Activated CD8-positive, alpha-beta T cell treated with anti-CD3 and anti-CD28 coated beads for 36 hours (primary cell): ENCODE data around the gene C1QTNF8. TPM values are rescaled to one million over a fixed set of nuclear protein-coding genes. Genes with fewer than 3 reads are reported as not detected.
A peak's percentile ranks its signal among the peaks of the same experiment; 100 is the strongest.

Experiments used
- ATAC-seq: fragments of 200-7000 bp; cut with Tn5 transposase; one replicate; pipeline ENCODE4 v1.10.0; 2021; ENCODE audit warnings: mild to moderate bottlenecking, moderate library complexity
- CTCF ChIA-PET: fragments of 350-600 bp; sonication (Branson Sonifier 250); formaldehyde crosslinking; loops from one replicate; lab custom pipeline; 2021; ENCODE audit warnings: antibody characterized with exemption; lab: Charles Lee
- POLR2A ChIA-PET: fragments of 350-600 bp; sonication (Branson Sonifier 250); formaldehyde crosslinking; loops from one replicate; lab custom pipeline; 2021; ENCODE audit warnings: antibody characterized with exemption; lab: Charles Lee
- DNase-seq: peaks from one replicate; pipeline ENCODE4 v3.0.0-alpha.2; 2020
- H3K27ac Mint-ChIP-seq: one replicate; pipeline ENCODE4 v1.8.0; 2021; ENCODE audit warnings: mild to moderate bottlenecking, mixed read lengths
- H3K27me3 Mint-ChIP-seq: one replicate; pipeline ENCODE4 v1.8.0; 2021; ENCODE audit warnings: mixed read lengths
- H3K36me3 Mint-ChIP-seq: one replicate; pipeline ENCODE4 v1.8.0; 2021; ENCODE audit warnings: low read depth, mixed read lengths
- H3K4me1 Mint-ChIP-seq: one replicate; pipeline ENCODE4 v1.8.0; 2021; ENCODE audit warnings: low read depth, mixed read lengths
- H3K4me3 Mint-ChIP-seq: one replicate; pipeline ENCODE4 v1.8.0; 2021; ENCODE audit warnings: mild to moderate bottlenecking, moderate library complexity, mixed read lengths
- H3K9me3 Mint-ChIP-seq: one replicate; pipeline ENCODE4 v1.8.0; 2021; ENCODE audit warnings: mixed read lengths
- intact Hi-C: fragments of 100-400 bp; cut with micrococcal nuclease; formaldehyde crosslinking; loops from one replicate; pipeline ENCODE4 v1.10.0; 2022
- total RNA-seq, 2 experiments: library from RNA; stranded (reverse); gene quantifications; one replicate each; pipeline ENCODE4 v1.2.3, GENCODE V29; 2021
- TF ChIP-seq, protein P1 (sequence below): fragments of 200-600 bp; IDR thresholded peaks from one replicate; pipeline ENCODE4 v1.8.0; 2022; ENCODE audit warnings: antibody characterized with exemption, mild to moderate bottlenecking

Gene C1QTNF8
- total RNA-seq, 2 experiments from 2014 or later: not detected

DNA sequence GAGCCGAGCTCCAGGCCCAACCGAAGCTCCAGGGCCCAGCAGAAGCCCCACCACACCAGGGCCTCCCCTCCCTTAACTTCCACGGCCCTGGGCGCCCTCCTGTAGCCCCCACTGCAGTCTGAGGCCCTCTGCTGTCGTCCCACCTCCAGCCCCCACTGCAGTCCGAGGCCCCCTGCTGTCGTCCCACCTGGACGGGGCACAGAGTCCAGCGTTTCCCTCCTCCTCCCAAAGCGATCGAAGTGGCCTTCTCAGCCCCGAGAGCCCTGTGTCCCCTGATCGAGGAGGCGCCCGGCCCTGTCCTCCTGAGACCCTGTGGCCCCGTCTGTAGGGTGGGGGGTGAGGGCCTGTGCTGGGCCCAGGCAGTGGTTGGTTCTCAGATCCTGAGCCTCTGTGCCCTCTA is 31.1 kb upstream of the C1QTNF8 start:
- Mint-ChIP-seq H3K9me3 (no peaks in the 10 kb centered on the region), H3K4me1 (no peaks in the 10 kb centered on the region), H3K27ac (no peak overlapping the region), H3K4me3 (no peak overlapping the region), H3K27me3 (no peaks in the 10 kb centered on the region), H3K36me3 (no peaks in the 10 kb centered on the region)
- ChIA-PET CTCF (no interaction called here), POLR2A (no interaction called here)
- ATAC-seq (no peak), DNase-seq (no peak)
- intact Hi-C loops: no loop called here
- TF ChIP-seq, protein P1, sequence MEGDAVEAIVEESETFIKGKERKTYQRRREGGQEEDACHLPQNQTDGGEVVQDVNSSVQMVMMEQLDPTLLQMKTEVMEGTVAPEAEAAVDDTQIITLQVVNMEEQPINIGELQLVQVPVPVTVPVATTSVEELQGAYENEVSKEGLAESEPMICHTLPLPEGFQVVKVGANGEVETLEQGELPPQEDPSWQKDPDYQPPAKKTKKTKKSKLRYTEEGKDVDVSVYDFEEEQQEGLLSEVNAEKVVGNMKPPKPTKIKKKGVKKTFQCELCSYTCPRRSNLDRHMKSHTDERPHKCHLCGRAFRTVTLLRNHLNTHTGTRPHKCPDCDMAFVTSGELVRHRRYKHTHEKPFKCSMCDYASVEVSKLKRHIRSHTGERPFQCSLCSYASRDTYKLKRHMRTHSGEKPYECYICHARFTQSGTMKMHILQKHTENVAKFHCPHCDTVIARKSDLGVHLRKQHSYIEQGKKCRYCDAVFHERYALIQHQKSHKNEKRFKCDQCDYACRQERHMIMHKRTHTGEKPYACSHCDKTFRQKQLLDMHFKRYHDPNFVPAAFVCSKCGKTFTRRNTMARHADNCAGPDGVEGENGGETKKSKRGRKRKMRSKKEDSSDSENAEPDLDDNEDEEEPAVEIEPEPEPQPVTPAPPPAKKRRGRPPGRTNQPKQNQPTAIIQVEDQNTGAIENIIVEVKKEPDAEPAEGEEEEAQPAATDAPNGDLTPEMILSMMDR: no peak

DNA sequence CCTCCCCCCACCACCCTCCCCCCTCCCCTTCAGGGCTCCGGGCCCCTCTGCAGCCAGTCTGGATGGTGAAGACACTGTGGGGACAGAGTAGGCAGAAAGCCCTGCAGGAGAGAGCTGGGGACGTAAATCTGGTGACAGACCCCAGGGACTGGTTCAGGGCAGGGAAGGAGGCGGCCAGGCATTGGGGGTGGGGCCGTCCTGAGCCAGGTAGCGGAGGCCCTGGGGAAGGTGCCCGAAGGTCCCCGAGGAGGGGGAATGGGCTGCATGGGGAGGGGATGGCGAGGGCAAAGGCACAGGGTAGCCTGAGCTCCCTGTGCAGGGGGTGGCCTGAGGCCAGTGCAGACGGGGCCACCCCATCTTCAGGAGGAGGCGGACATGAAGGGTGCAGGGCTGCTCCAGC is 30.5 kb upstream of the C1QTNF8 start:
- Mint-ChIP-seq H3K36me3 (no peaks in the 10 kb centered on the region), H3K4me3 (no peak overlapping the region), H3K4me1 (no peaks in the 10 kb centered on the region), H3K27me3 (no peaks in the 10 kb centered on the region), H3K27ac (no peak overlapping the region), H3K9me3 (no peaks in the 10 kb centered on the region)
- TF ChIP-seq, protein P1: no peak
- ATAC-seq: no peak
- DNase-seq: no peak
- ChIA-PET POLR2A (no interaction called here), CTCF (no interaction called here)
- intact Hi-C loops: no loop called here

DNA sequence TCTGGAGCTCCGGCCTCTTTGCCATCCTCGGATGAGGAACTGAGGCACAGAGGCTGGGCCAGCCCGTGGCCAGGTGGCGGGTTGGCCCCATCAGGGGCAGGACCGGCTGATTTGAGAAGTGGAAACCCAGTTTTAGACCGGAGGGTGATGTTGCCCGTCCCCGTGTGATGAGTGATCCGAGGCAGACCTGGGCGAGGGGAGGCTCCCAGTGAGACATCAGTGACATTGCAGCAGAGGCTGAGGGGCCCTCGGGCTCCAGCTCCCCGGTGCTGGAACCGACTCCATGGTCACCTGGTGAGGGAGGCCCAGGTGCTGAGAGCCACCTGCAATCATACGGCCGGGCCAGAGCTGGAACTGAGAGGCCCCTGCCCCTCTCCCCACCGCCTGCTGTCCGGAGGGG is 30.0 kb upstream of the C1QTNF8 start:
- Mint-ChIP-seq H3K27ac (no peak overlapping the region), H3K27me3 (no peaks in the 10 kb centered on the region), H3K9me3 (no peaks in the 10 kb centered on the region), H3K4me1 (no peaks in the 10 kb centered on the region), H3K4me3 (no peak overlapping the region), H3K36me3 (no peaks in the 10 kb centered on the region)
- TF ChIP-seq, protein P1: no peak
- POLR2A ChIA-PET: no interaction called here
- CTCF ChIA-PET: no interaction called here
- no peak for ATAC-seq
- intact Hi-C loops: no loop called here
- DNase-seq: no peak

DNA sequence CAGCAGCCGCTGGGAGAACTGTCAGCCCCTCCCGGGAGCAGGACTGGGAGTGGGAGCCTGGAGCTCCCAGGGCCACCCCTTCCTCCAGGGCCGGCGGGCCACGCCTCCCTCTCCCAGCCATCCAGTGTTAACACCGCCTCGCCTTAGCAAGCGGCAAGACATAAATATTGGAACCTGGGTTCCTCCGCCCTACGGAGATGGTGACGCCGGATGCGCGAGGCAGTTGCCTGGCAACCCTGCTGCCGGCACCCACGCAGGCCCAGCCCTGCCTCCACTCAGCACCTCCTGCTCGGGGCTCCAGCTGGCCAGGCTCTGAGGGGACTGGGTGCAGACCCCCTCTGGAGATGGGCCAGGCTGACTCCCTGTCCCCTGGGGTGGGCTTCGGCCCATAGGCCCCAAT is 29.4 kb upstream of the C1QTNF8 start:
- peak; percentile 56 for DNase-seq
- ChIA-PET POLR2A (no interaction called here), CTCF (interaction anchor here (0.9 kb wide), 1 partner anchor 68 kb away, joined by 3 read pairs; no protein-coding TSS in a partner anchor)
- H3K36me3 Mint-ChIP-seq: no peaks in the 10 kb centered on the region
- H3K27me3 Mint-ChIP-seq: no peaks in the 10 kb centered on the region
- no peak overlapping the region for H3K4me3 Mint-ChIP-seq
- intact Hi-C loops: no loop called here
- TF ChIP-seq, protein P1: no peak
- peak; percentile 70 for ATAC-seq
- no peak overlapping the region for H3K27ac Mint-ChIP-seq
- no peaks in the 10 kb centered on the region for H3K4me1 Mint-ChIP-seq
- no peaks in the 10 kb centered on the region for H3K9me3 Mint-ChIP-seq

DNA sequence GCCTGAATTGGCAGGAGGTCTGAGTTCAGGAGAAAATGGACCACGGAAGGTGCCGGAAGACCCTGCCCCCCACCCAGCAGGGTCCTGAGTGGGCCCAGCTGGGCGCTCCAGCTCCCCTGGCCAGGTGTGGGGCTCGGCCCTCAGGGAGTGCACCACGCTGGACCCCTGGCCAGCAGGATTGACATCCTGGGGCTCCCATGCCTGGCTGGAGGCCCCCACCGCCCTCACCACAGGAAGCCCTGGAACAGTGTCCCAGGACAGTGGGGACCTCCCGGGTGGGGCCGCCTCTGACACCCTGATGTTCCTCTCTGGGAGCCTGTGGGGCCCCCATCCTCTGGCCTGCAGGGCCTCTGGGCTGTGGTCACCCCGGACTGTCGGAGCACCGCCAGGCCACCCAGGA is 28.8 kb upstream of the C1QTNF8 start:
- ChIA-PET CTCF (interaction anchor here (0.9 kb wide), 1 partner anchor 68 kb away, joined by 3 read pairs; no protein-coding TSS in a partner anchor), POLR2A (no interaction called here)
- no peak for ATAC-seq
- no peaks in the 10 kb centered on the region for H3K27me3 Mint-ChIP-seq
- H3K36me3 Mint-ChIP-seq: no peaks in the 10 kb centered on the region
- no peak overlapping the region for H3K27ac Mint-ChIP-seq
- no peak for DNase-seq
- intact Hi-C loops: no loop called here
- H3K4me1 Mint-ChIP-seq: no peaks in the 10 kb centered on the region
- TF ChIP-seq, protein P1: no peak
- no peaks in the 10 kb centered on the region for H3K9me3 Mint-ChIP-seq
- H3K4me3 Mint-ChIP-seq: no peak overlapping the region
